GM18951 (cell line): ENCODE measurements around the gene TFEB.

ENCODE experiments used
- POLR2A ChIP-seq: IDR thresholded peaks from 4 replicates; pipeline ENCODE4 v1.6.1; 2011; ENCODE audit warnings: mild to moderate bottlenecking; ENCODE audit not compliant: insufficient read length, insufficient read depth; ENCODE audit errors: extremely low read depth
- in situ Hi-C: fragments of 300-500 bp; cut with MboI; formaldehyde crosslinking; loops from one replicate; pipeline ENCODE4 v1.12.0; 2022; ENCODE audit warnings: low sequenced_read_pairs, mixed read lengths, inconsistent platforms; ENCODE audit not compliant: unreplicated experiment

Gene TFEB

GRCh38 chr6:41685641-41686380 lies 49.6 kb downstream of the TFEB start:
- no peak for TF ChIP-seq POLR2A
- in situ Hi-C loops, result no loop called here

- in situ Hi-C loops, result no loop called here
- no peak for TF ChIP-seq POLR2A
Measured at GRCh38 chr6:41684311-41685180, 50.9 kb downstream of the TFEB start.

GRCh38 chr6:41683523-41684310 lies 51.7 kb downstream of the TFEB start:
- in situ Hi-C loops, result no loop called here
- TF ChIP-seq POLR2A, result peak; percentile 21

GRCh38 chr6:41683273-41683522 lies 52.2 kb downstream of the TFEB start:
- in situ Hi-C loops, result no loop called here
- no peak for TF ChIP-seq POLR2A

- in situ Hi-C loops, result no loop called here
- TF ChIP-seq POLR2A, result no peak
Measured at GRCh38 chr6:41682497-41683272, 52.7 kb downstream of the TFEB start.

- peak; percentile 44 for TF ChIP-seq POLR2A
- in situ Hi-C loops, result no loop called here
Measured at GRCh38 chr6:41682056-41682477, 53.3 kb downstream of the TFEB start.

- no peak for TF ChIP-seq POLR2A
- in situ Hi-C loops, result no loop called here
Measured at GRCh38 chr6:41680182-41680965, 55.0 kb downstream of the TFEB start.

GRCh38 chr6:41679696-41680095 lies 55.7 kb downstream of the TFEB start:
- in situ Hi-C loops, result loop anchor here (10.0 kb wide), 1 partner anchor 75 kb away; no protein-coding TSS in a partner anchor
- TF ChIP-seq POLR2A, result no peak

- in situ Hi-C loops, result loop anchor here (10.0 kb wide), 1 partner anchor 74 kb away; no protein-coding TSS in a partner anchor
- TF ChIP-seq POLR2A, result no peak
Measured at GRCh38 chr6:41678511-41679084, 56.8 kb downstream of the TFEB start.

- no peak for TF ChIP-seq POLR2A
- in situ Hi-C loops, result loop anchor here (10.0 kb wide), 1 partner anchor 73 kb away; no protein-coding TSS in a partner anchor
Measured at GRCh38 chr6:41677124-41677921, 58.1 kb downstream of the TFEB start.

GRCh38 chr6:41676431-41676830 lies 59.0 kb downstream of the TFEB start:
- in situ Hi-C loops, result loop anchor here (10.0 kb wide), 1 partner anchor 72 kb away; no protein-coding TSS in a partner anchor
- no peak for TF ChIP-seq POLR2A
